GM12874 (cell line): Measurements from ENCODE around the gene SYVN1.

ENCODE experiments used
- CTCF ChIP-seq: IDR thresholded peaks from 2 replicates; pipeline ENCODE4 v1.5.1; 2011; ENCODE audit warnings: low read depth, mild to moderate bottlenecking, control low read depth, low read length, moderate library complexity; ENCODE audit not compliant: insufficient read depth

The SYVN1 gene

GRCh38 chr11:65170058-65170534 lies 35.8 kb upstream of the SYVN1 start, which contains the start of gene SPDYC:
Gene SPDYC (plus strand): TSS chr11:65170233. CDS start chr11:65171358, 1,125 bp downstream.
- TF ChIP-seq CTCF = no peak

- TF ChIP-seq CTCF = no peak
These were observed 34.9 kb upstream of the SYVN1 start for GRCh38 chr11:65169164-65169641.

- TF ChIP-seq CTCF = no peak
These were observed 33.3 kb upstream of the SYVN1 start for GRCh38 chr11:65167656-65168055.

GRCh38 chr11:65166893-65167292 lies 32.6 kb upstream of the SYVN1 start:
- no peak for TF ChIP-seq CTCF

- TF ChIP-seq CTCF = no peak
These were observed 31.3 kb upstream of the SYVN1 start for GRCh38 chr11:65165410-65166317.

- TF ChIP-seq CTCF = no peak
These were observed 29.4 kb upstream of the SYVN1 start for GRCh38 chr11:65163684-65164083.

- TF ChIP-seq CTCF = no peak
These were observed 26.3 kb upstream of the SYVN1 start for GRCh38 chr11:65160643-65161042.
